ENCODE measurements around the gene ZNF469.

ZNF469 gene

DNA sequence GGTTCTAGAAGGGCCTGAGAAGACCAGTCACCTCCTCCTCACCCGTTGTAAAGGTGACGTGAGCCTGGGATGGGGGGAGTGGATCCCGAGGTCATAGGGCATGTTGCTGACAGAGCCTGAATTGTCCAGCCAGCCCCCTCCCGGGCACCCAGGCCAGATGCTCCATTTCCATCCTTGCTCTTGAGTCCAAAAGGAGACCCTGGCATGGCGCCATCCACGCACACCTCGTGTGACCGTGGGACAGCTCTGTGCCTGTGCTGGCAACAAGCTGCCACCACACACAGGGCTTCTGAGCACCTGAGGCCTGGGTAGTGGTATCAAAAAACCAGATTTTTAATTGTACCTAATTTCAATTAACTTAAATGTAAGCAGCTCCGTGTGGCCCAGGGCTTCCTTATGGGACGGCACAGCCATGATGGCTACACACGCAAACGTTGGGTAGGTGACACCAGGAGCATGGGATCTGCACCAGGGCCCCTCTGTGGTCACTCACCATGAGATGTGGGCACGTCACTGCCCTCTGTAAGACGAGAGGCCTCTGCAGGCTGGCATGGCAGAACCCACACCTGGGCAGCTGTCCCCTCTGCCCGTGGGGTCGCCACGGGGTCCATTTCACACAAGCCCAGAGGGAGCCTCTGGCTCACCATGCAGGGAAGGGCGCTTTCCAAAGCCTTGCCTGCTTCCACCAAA, 37.6 kb upstream of the ZNF469 start:
- Histone ChIP-seq H3K27ac (ENCODE audit: low read length) (no peak overlapping the region), H3K9me3 (ENCODE audit: insufficient read depth, low read length, severe bottlenecking) (no peaks in the 10 kb centered on the region), H3K36me3 (ENCODE audit: insufficient read depth, low read length) (no peaks in the 10 kb centered on the region), H3K4me3 (ENCODE audit: low read depth in 1 of 2, low read length in 2 of 2) (no peak overlapping the region), H3K27me3 (ENCODE audit: insufficient read depth, low read length, poor library complexity) (no peaks in the 10 kb centered on the region), H3K9ac (ENCODE audit: low read depth, low read length) (no peak overlapping the region), H3K4me2 (ENCODE audit: insufficient read depth, low read length) (no peak overlapping the region), H2AFZ (ENCODE audit: low read depth, low read length) (no peak overlapping the region), H3K4me1 (ENCODE audit: insufficient read depth, low read length) (peaks cover 8% of the 10 kb centered on the region), H3K79me2 (ENCODE audit: insufficient read depth, low read length) (no peaks in the 10 kb centered on the region), H4K20me1 (ENCODE audit: insufficient read depth, low read length) (no peaks in the 10 kb centered on the region; the same call in 1 of the 2 replicates)
- TF ChIP-seq EZH2 (IDR thresholded peaks at IDR 0.05; ENCODE audit: borderline replicate concordance, low read depth, low read length, severe bottlenecking), result no peak
- TF ChIP-seq, protein P1, sequence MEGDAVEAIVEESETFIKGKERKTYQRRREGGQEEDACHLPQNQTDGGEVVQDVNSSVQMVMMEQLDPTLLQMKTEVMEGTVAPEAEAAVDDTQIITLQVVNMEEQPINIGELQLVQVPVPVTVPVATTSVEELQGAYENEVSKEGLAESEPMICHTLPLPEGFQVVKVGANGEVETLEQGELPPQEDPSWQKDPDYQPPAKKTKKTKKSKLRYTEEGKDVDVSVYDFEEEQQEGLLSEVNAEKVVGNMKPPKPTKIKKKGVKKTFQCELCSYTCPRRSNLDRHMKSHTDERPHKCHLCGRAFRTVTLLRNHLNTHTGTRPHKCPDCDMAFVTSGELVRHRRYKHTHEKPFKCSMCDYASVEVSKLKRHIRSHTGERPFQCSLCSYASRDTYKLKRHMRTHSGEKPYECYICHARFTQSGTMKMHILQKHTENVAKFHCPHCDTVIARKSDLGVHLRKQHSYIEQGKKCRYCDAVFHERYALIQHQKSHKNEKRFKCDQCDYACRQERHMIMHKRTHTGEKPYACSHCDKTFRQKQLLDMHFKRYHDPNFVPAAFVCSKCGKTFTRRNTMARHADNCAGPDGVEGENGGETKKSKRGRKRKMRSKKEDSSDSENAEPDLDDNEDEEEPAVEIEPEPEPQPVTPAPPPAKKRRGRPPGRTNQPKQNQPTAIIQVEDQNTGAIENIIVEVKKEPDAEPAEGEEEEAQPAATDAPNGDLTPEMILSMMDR (IDR thresholded peaks at IDR 0.05; ENCODE audit: borderline replicate concordance, extremely low read depth, low read length, poor library complexity, severe bottlenecking), result no peak
- no peak for DNase-seq
- no peak for ATAC-seq (ENCODE audit: insufficient read depth, low read depth)

DNA sequence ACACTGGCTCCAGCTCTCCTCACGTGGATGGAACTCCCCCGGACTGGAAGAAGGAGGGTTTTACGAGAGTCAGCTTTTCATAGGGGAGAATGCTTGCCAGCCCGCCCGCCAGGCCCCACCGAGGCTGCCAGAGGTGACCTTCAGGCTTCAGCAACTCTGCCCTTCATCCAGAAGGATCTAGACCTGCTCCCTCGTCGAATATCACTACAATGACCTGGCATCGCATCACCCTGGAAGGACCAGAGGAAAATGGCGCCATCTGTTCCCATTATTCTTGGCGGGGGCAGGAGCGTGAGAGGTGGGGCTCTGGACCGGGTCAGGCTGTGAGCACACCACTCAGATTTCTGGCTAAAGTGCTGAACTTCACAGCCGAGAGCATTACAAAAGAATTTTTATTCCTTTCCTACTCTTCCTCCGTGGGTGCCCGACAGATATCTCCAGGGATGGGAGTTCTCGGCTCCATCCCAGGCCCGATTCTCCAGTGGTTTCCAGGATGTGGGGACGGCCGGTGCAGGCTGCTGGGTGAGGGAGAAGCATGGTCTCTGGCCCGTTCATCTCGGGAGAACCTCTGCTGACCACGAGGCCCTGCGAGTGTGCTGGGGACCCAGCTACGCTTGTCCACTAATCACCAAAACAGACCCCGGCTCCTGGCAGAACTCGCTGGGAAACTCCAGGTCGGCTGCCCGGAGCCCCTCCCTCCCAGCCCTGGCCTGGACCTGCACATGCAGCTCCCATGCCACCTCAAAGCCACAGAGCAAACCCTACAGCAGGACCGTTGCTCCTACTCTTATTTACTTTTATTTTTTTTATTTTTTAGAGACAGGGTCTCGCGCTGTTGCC, 36.8 kb upstream of the ZNF469 start:
- ATAC-seq (ENCODE audit: insufficient read depth, low read depth) (no peak), DNase-seq (no peak)
- Histone ChIP-seq H3K79me2 (ENCODE audit: insufficient read depth, low read length) (no peaks in the 10 kb centered on the region), H4K20me1 (ENCODE audit: insufficient read depth, low read length) (no peaks in the 10 kb centered on the region; the same call in 1 of the 2 replicates), H2AFZ (ENCODE audit: low read depth, low read length) (no peak overlapping the region), H3K9me3 (ENCODE audit: insufficient read depth, low read length, severe bottlenecking) (no peaks in the 10 kb centered on the region), H3K4me1 (ENCODE audit: insufficient read depth, low read length) (peaks cover 8% of the 10 kb centered on the region), H3K9ac (ENCODE audit: low read depth, low read length) (no peak overlapping the region), H3K36me3 (ENCODE audit: insufficient read depth, low read length) (no peaks in the 10 kb centered on the region), H3K27me3 (ENCODE audit: insufficient read depth, low read length, poor library complexity) (no peaks in the 10 kb centered on the region), H3K27ac (ENCODE audit: low read length) (no peak overlapping the region), H3K4me3 (ENCODE audit: low read depth in 1 of 2, low read length in 2 of 2) (no peak overlapping the region), H3K4me2 (ENCODE audit: insufficient read depth, low read length) (no peak overlapping the region)
- TF ChIP-seq EZH2 (IDR thresholded peaks at IDR 0.05; ENCODE audit: borderline replicate concordance, low read depth, low read length, severe bottlenecking), result no peak
- TF ChIP-seq, protein P1 (IDR thresholded peaks at IDR 0.05; ENCODE audit: borderline replicate concordance, extremely low read depth, low read length, poor library complexity, severe bottlenecking), result no peak

DNA sequence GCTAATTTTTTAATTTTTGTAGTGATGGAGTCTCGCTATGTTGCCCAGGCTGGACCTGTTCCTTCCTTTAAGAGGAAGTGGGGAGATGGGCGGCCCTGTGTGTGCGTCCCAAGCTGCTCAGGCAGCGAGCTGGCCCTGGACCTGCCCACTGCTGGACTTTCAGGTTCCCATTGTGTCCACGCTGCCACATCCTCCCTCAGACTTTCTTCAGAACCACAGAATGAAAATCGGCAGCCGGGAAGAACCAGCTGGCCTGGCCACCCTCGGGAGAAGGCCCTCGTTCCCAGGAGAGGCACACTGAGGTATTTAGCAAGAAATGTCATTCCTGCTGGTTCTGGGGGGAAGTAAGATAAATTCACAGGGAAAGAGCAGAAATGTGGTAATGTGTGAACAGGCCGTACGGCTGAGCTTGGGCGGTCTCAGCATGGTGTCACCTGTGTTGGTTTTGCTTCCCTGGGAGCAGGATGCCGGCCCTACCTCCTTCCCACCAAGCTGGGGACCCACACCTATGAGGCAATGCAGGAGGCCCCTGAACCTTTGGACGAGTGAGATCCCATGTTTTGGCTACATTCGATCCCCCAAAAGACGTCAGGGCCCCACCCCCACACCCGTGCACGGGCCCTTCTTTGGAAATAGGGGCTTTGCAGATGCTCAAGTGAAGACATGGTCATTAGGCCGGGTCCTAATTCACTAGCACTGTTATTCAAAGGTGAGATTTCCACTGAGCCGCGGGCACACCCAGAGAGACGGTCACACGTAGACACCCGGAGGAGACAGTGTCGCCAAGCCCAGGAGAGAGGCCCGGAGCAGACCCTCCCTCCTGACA, 35.9 kb upstream of the ZNF469 start:
- H2AFZ ChIP-seq (ENCODE audit: low read depth, low read length), result no peak overlapping the region
- H3K9ac ChIP-seq (ENCODE audit: low read depth, low read length), result no peak overlapping the region
- no peaks in the 10 kb centered on the region for H3K79me2 ChIP-seq (ENCODE audit: insufficient read depth, low read length)
- no peaks in the 10 kb centered on the region for H3K36me3 ChIP-seq (ENCODE audit: insufficient read depth, low read length)
- ATAC-seq (ENCODE audit: insufficient read depth, low read depth) (no peak), DNase-seq (no peak)
- no peaks in the 10 kb centered on the region; the same call in 1 of the 2 replicates for H4K20me1 ChIP-seq (ENCODE audit: insufficient read depth, low read length)
- no peak overlapping the region for H3K4me3 ChIP-seq (ENCODE audit: low read depth in 1 of 2, low read length in 2 of 2)
- no peak overlapping the region for H3K27ac ChIP-seq (ENCODE audit: low read length)
- H3K4me2 ChIP-seq (ENCODE audit: insufficient read depth, low read length), result no peak overlapping the region
- TF ChIP-seq, protein P1 (IDR thresholded peaks at IDR 0.05; ENCODE audit: borderline replicate concordance, extremely low read depth, low read length, poor library complexity, severe bottlenecking), result no peak
- no peak for TF ChIP-seq EZH2 (IDR thresholded peaks at IDR 0.05; ENCODE audit: borderline replicate concordance, low read depth, low read length, severe bottlenecking)
- H3K9me3 ChIP-seq (ENCODE audit: insufficient read depth, low read length, severe bottlenecking), result no peaks in the 10 kb centered on the region
- peaks cover 8% of the 10 kb centered on the region for H3K4me1 ChIP-seq (ENCODE audit: insufficient read depth, low read length)
- no peaks in the 10 kb centered on the region for H3K27me3 ChIP-seq (ENCODE audit: insufficient read depth, low read length, poor library complexity)
